K562 (cell line): ENCODE data around the gene SYT14. TPM values are rescaled to one million over a fixed set of nuclear protein-coding genes. Genes with fewer than 3 reads are reported as not detected.

Experiments
- ATAC-seq: fragments of 200-7000 bp; cut with Tn5 transposase; 3 replicates; pipeline ENCODE4 v1.9.1; 2020; ENCODE audit warnings: moderate library complexity
- BruUV-seq: library from RNA; stranded (reverse); fragments of 400-500 nt; replicated peaks from 2 replicates; lab custom pipeline; 2021; lab: Mats Ljungman, UMichigan
- CTCF ChIA-PET: fragments of 300-600 bp; formaldehyde crosslinking; extraction: SDS; loops from one replicate; lab custom pipeline; 2021; ENCODE audit warnings: low intra/inter-chr PET ratio; lab: Yijun Ruan, JAX
- POLR2A ChIA-PET: fragments of 300-600, 350-650 bp; sonication (Branson Sonifier 250); formaldehyde crosslinking; extraction: SDS; loops from one replicate; lab custom pipeline; 2021; ENCODE audit warnings: antibody characterized with exemption, inconsistent platforms; lab: Yijun Ruan, JAX
- DNase-seq, 4 experiments: peaks; one replicate each; pipeline versions ENCODE4 v3.0.0 to v3.0.0-alpha.2; 2011 to 2018; ENCODE audit warnings: low spot score in 3 of 4, mixed read lengths in 3 of 4; ENCODE audit errors: extremely low read depth in 1 of 4
- FAIRE-seq: peaks from 2 replicates; lab custom pipeline; 2011; peaks lifted over from hg19 to GRCh38; lab: Jason Lieb, UNC
- H2AFZ ChIP-seq: 2 replicates; pipeline ENCODE4 v1.6.0; 2011; ENCODE audit warnings: low read depth, low read length, control low read depth, inconsistent platforms
- H3K27ac ChIP-seq: fragments of 200-600 bp; 3 replicates; pipeline ENCODE4 v1.8.0; 2011; ENCODE audit warnings: low read depth, mild to moderate bottlenecking, control low read depth, inconsistent platforms, low read length, moderate library complexity, mixed read lengths; ENCODE audit errors: extremely low read depth
- H3K27me3 ChIP-seq, 2 experiments: fragments of 300-600 bp in 1 of 2; 2 replicates in 1 of 2; 3 replicates in 1 of 2; pipeline versions ENCODE4 v1.6.0 to v1.8.0; 2011; ENCODE audit warnings: inconsistent platforms in 2 of 2, low read length in 2 of 2, mild to moderate bottlenecking in 1 of 2, mixed read lengths in 1 of 2, moderate library complexity in 1 of 2; ENCODE audit not compliant: control insufficient read depth in 2 of 2, insufficient read depth in 2 of 2
- H3K36me3 ChIP-seq: fragments of 300-600 bp; 3 replicates; pipeline ENCODE4 v1.8.0; 2011; ENCODE audit warnings: mild to moderate bottlenecking, low read length, inconsistent platforms; ENCODE audit not compliant: control insufficient read depth, insufficient read depth
- H3K4me1 ChIP-seq, 2 experiments: fragments of 200-600 bp in 1 of 2; replicated peaks in 1 of 2; 2 replicates in 1 of 2; 3 replicates in 1 of 2; pipeline versions ENCODE4 v1.5.1 to v1.8.0; 2011; ENCODE audit warnings: inconsistent platforms in 2 of 2, low read length in 2 of 2, mild to moderate bottlenecking in 1 of 2, mixed read lengths in 1 of 2, moderate library complexity in 1 of 2; ENCODE audit not compliant: control insufficient read depth in 2 of 2, insufficient read depth in 2 of 2
- H3K4me2 ChIP-seq: 2 replicates; pipeline ENCODE4 v1.6.1; 2011; ENCODE audit warnings: low read length, control low read depth, inconsistent platforms, mixed read lengths; ENCODE audit not compliant: insufficient read depth
- H3K4me3 ChIP-seq: fragments of 200-600 bp; sonication (generic), shearing (Covaris generic); 2 replicates; pipeline ENCODE4 v1.5.1; 2016; ENCODE audit warnings: control low read depth, inconsistent platforms
- H3K79me2 ChIP-seq: fragments of 200-600 bp; 3 replicates; pipeline ENCODE4 v1.8.0; 2011; ENCODE audit warnings: low read length, inconsistent platforms; ENCODE audit not compliant: control insufficient read depth, insufficient read depth
- H3K9ac ChIP-seq, 2 experiments: 2 replicates each; pipeline versions ENCODE4 v1.6.0 to v1.6.1; 2011; ENCODE audit warnings: low read depth in 2 of 2, low read length in 2 of 2, control low read depth in 1 of 2, inconsistent platforms in 1 of 2, mild to moderate bottlenecking in 1 of 2, mixed read lengths in 1 of 2; ENCODE audit not compliant: insufficient read depth in 1 of 2
- H3K9me1 ChIP-seq: one replicate; pipeline ENCODE4 v1.6.0; 2011; ENCODE audit warnings: inconsistent platforms, mild to moderate bottlenecking, low read length, moderate library complexity; ENCODE audit not compliant: control insufficient read depth, insufficient read depth
- H3K9me3 ChIP-seq: replicated peaks from 2 replicates; pipeline ENCODE4 v1.5.1; 2011; ENCODE audit warnings: low read depth, low read length, inconsistent platforms; ENCODE audit not compliant: control insufficient read depth, insufficient read depth
- H4K20me1 ChIP-seq: replicated peaks from 2 replicates; pipeline ENCODE4 v1.6.1; 2011; ENCODE audit warnings: low read length, inconsistent platforms, mixed read lengths; ENCODE audit not compliant: control insufficient read depth, insufficient read depth
- BRD9 ChIP-seq: fragments of 450-650 bp; IDR thresholded peaks from 2 replicates; pipeline ENCODE4 v1.6.1; 2018; ENCODE audit warnings: low read depth; ENCODE audit not compliant: partially characterized antibody
- CAMTA2 ChIP-seq: fragments of 250-450 bp; sonication (Bioruptor Pico); conservative IDR thresholded peaks from 2 replicates; pipeline ENCODE4 v1.5.1; 2022
- CBX2 ChIP-seq: fragments of 200-600 bp; sonication (generic); IDR thresholded peaks from one replicate; pipeline ENCODE4 v1.6.1; 2012; ENCODE audit warnings: mild to moderate bottlenecking, low read length, inconsistent platforms; ENCODE audit not compliant: insufficient read depth, poor library complexity, severe bottlenecking
- GABPA ChIP-seq: fragments of 200-800 bp; sonication (Bioruptor generic); conservative IDR thresholded peaks from 2 replicates; pipeline ENCODE4 v1.6.1; 2016; ENCODE audit warnings: low read depth, missing genetic modification characterization, missing compliant biosample characterization
- ZNF274 ChIP-seq: IDR thresholded peaks from 2 replicates; pipeline ENCODE4 v1.6.1; 2011; ENCODE audit warnings: low read depth, mild to moderate bottlenecking, low read length, moderate library complexity, borderline replicate concordance
- ZNF436 ChIP-seq: fragments of 250-450, 450-650 bp; sonication (Bioruptor Pico); formaldehyde crosslinking; IDR thresholded peaks from 2 replicates; pipeline ENCODE4 v1.7.0; 2020; ENCODE audit warnings: mild to moderate bottlenecking
- ZNF445 ChIP-seq: fragments of 250-450 bp; sonication (Bioruptor Pico); IDR thresholded peaks from 2 replicates; pipeline ENCODE4 v1.4.0; 2020; ENCODE audit warnings: low read depth, mild to moderate bottlenecking, moderate library complexity
- WGBS: fragments of 100-300 bp; shearing (Covaris generic); methylation state at CpG from one replicate; pipeline ENCODE4 v1.1.6; 2016; ENCODE audit warnings: low coverage, mixed read lengths; ENCODE audit not compliant: insufficient coverage; ENCODE audit errors: missing lambda C conversion rate; 5-methylcytosine and 5-hydroxymethylcytosine counted together
- in situ Hi-C: fragments of 300-500 bp; cut with MboI; formaldehyde crosslinking; loops from 4 replicates; pipeline ENCODE4 v1.15.0; 2018; ENCODE audit warnings: inconsistent platforms, mixed read lengths
- intact Hi-C: fragments of 100-400 bp; cut with micrococcal nuclease; formaldehyde crosslinking; loops from 2 replicates; pipeline ENCODE4 v1.14.2; 2022
- polyA plus RNA-seq, 8 experiments: library from polyadenylated mRNA; depleted of rRNA in 4 of 8; stranded (reverse) in 5 of 8; unstranded in 3 of 8; fragments of >200 nt; fragmentation: Nextera tagmentation in 2 of 8; fragmentation: Illumina TruSeq in 1 of 8; extraction: Ambion mirVana in 2 of 8; extraction: Trizol in 1 of 8; gene quantifications; 2 replicates each; pipeline versions ENCODE4 v1.2.1 to v1.2.3, GENCODE V29; 2011 to 2014; ENCODE audit warnings: inconsistent platforms in 1 of 8, missing spikeins in 1 of 8
- total RNA-seq, 7 experiments: library from RNA; depleted of rRNA in 6 of 7; stranded (reverse); fragments of >200 nt in 6 of 7; fragmentation: Illumina TruSeq in 2 of 7; extraction: Trizol in 2 of 7; gene quantifications; 2 replicates each; pipeline versions ENCODE4 v1.2.1 to v1.2.3, GENCODE V29; 2011 to 2021; ENCODE audit warnings: low replicate concordance in 1 of 7
- TF ChIP-seq, protein P1 (sequence below), 2 experiments: fragments of 450-650 bp; conservative IDR thresholded peaks; 2 replicates each; pipeline ENCODE4 v1.6.1; 2017; ENCODE audit warnings: mild to moderate bottlenecking in 2 of 2, moderate library complexity in 2 of 2

SYT14 gene
- total and polyA plus RNA-seq, 9 of the 15 experiments (the other 6 are each of a cell fraction or from before 2014, with no cell fraction given) = 0.01 to 0.04 TPM; not detected in 7

DNA sequence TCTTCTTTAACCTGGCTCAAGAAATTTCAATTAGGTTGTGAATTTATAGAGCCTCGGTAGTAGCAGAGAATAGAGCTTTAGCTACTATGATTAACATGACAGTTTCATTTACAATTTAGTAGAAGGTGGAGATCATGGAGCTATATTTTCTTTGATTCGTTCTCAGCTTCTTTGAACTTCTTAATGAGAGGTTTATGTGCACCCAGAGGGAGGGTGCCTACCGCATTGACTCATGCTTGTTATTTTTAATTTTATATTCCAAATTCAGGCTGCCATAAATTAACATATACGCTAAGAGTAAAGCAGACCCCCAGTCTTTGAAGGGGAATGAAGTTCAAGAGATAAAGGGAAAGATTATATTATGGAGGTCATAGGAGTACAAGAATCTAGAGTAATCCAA, 24.4 kb downstream of the SYT14 start:
- no peak for ATAC-seq
- no peak for FAIRE-seq
- Histone ChIP-seq H3K4me2 (no peak overlapping the region), H3K9ac (no peak overlapping the region), H4K20me1 (no peaks in the 10 kb centered on the region), H3K36me3 (no peaks in the 10 kb centered on the region), H3K79me2 (no peaks in the 10 kb centered on the region), H3K27ac (no peak overlapping the region), H3K4me1 (no peaks in the 10 kb centered on the region), H2AFZ (no peak overlapping the region), H3K27me3 (no peaks in the 10 kb centered on the region), H3K9me1 (no peaks in the 10 kb centered on the region), H3K9me3 (no peaks in the 10 kb centered on the region), H3K4me3 (no peak overlapping the region)
- 1% methylated on average over 4 of the region's 4 CpGs for WGBS
- CTCF ChIA-PET = no interaction called here
- DNase-seq = no peak
- in situ Hi-C loops = no loop called here
- TF ChIP-seq BRD9 (no peak), GABPA (tag) (no peak), ZNF274 (no peak), ZNF436 (CRISPR knock-in tag) (no peak), ZNF445 (CRISPR knock-in tag) (no peak), CAMTA2 (CRISPR knock-in tag) (no peak), CBX2 (no peak)
- TF ChIP-seq, protein P1, sequence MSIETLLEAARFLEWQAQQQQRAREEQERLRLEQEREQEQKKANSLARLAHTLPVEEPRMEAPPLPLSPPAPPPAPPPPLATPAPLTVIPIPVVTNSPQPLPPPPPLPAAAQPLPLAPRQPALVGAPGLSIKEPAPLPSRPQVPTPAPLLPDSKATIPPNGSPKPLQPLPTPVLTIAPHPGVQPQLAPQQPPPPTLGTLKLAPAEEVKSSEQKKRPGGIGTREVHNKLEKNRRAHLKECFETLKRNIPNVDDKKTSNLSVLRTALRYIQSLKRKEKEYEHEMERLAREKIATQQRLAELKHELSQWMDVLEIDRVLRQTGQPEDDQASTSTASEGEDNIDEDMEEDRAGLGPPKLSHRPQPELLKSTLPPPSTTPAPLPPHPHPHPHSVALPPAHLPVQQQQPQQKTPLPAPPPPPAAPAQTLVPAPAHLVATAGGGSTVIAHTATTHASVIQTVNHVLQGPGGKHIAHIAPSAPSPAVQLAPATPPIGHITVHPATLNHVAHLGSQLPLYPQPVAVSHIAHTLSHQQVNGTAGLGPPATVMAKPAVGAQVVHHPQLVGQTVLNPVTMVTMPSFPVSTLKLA (conservative IDR thresholded peaks at IDR 0.05) = no peak
- intact Hi-C loops = no loop called here
- POLR2A ChIA-PET = interaction anchor here (0.6 kb wide), 1 partner anchor 385 kb away, joined by 3 read pairs; no protein-coding TSS in a partner anchor
- BruUV-seq = no TSS peak
